ENCODE measurements around the gene ATP8B4. TPM values are rescaled to one million over a fixed set of nuclear protein-coding genes. Genes with fewer than 3 reads are reported as not detected.

ATP8B4 gene
- total RNA-seq, 1 experiment from 2014 or later = not detected

DNA sequence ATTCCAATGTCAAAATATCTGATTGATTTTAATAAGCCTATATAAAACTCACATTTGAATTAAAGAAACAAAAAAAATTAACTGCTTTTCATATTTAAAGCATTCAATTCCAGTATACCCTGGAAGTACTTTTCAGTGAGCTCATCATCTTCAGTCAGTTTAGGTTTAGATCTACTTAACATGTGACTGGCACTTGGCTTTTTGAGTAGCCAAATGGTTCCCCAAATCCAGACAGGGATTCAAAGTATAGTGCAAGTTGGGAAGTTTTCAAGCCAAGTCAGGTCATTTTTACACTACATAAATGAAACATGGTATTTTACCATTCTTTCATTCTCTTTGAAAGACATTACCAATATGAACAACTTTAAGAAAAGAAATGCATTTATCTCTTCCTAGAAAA is 57.5 kb downstream of the ATP8B4 start:
- no peak for DNase-seq (ENCODE audit: low read depth)

DNA sequence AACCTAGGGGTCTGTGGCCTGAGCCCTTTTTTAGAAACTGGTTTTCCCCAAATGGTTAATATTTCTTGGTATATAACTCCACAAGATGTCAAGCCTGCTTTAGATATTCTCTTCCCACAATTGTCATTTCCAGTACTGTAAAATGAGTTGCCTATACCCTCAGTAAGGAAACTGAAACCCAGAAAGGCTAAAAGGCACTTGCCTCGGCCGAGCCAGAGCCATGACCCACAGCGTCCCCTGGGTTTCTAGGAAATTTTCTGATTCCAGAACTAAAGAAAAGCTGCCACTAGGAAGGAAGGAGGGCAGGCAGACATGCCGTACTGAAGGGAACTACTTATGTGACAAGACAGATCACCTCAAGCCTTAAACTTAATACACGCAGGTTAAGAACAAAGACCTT is 59.1 kb downstream of the ATP8B4 start:
- DNase-seq (ENCODE audit: low read depth) = no peak

DNA sequence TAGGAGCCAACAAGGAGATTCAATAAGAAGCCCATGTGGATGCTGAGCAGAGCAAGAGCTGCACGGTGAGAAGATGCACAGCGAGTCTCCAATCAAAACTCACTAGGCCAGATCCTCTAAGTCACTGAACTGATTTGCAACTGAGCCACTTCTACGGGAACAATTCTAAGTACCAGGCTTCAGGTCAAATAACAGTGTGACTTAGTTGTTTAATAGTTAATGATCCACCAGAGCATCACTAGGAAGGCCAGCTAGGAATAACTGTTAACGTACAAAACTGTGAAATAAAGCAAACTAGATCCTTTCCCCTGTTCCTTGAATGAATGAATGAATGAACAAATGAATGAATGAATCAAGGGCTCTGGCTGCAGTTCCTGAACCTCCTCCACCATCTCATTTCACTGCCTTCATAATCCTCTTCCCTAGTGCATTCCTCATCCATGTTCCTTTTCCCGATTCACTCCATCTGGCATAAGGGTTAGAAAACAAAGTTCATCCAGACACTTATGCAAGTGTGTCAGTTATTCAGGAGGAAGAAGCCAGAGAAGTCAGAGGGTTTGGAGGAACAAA is 59.7 kb downstream of the ATP8B4 start:
- no peak for DNase-seq (ENCODE audit: low read depth)

DNA sequence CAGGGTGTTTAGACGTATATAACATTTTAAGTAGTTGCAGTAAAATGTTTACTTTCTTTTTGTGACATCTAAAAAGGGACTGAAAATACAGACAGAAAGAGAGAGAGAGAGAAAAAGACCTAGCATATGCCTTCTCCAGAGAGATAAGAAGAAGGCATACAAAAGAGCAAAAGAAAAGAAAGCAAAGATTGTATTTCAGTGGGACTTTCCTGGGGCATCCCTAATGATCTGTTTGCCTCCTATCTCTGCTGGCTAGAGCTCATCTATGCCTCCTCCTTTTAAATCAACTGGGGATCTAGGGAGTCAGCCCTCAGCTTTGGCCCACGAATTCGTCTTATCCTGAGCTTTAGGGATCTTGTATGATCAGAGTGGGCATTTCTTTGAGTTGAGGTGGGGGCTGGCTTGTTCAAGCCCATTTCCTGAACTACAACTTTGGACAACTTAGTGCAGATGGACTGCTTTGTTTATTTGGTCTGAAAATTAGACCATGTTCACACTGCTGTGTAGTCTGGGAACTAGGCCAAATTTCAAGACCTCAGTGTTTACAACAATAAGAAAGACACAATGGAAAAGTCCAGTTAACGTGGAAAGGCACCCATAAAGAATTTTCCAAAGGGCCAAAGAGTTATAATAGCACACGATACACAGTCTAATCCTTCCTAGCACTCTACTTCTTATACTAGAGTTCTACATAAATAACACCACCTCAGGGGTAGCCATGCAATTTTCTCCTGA is 61.0 kb downstream of the ATP8B4 start:
- no peak for DNase-seq (ENCODE audit: low read depth)

DNA sequence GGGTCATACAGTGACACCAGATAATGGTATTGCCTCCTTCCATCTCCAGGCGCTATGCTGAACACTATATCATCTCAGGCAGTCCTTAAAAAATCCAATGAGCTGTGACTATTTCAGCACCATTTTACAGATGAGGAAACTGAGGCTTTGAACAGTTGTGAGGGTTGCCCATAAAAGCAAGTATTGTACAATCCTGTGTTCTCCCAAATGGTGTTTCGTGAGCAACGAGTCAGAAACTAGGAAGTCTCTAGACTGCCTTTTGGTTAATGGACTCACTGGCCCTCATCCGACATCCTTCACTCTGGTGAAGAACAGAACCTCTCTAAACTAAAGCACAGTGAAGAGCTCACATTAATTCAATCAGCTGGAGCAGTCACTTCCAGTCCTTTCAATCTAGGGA is 61.8 kb downstream of the ATP8B4 start:
- DNase-seq (ENCODE audit: low read depth) = no peak

DNA sequence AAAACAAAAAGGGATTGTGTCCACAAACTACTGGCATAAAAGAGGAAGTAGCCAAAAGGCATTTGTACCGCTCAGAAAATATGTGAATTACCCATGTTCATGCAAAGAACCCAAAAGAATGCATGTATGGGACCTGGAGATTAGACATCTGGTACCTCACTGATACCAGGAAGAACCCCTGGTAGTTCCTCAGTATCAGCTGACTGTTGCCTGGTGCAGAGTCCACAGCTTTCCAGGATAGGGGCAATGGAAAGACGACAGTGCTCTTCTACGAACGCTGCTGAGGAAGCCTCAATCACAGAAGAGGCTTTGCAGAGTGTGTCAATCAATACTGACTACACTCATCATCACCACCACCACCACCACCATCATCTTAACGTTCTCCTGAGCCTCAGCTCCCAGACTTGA is 63.3 kb downstream of the ATP8B4 start:
- no peak for DNase-seq (ENCODE audit: low read depth)

DNA sequence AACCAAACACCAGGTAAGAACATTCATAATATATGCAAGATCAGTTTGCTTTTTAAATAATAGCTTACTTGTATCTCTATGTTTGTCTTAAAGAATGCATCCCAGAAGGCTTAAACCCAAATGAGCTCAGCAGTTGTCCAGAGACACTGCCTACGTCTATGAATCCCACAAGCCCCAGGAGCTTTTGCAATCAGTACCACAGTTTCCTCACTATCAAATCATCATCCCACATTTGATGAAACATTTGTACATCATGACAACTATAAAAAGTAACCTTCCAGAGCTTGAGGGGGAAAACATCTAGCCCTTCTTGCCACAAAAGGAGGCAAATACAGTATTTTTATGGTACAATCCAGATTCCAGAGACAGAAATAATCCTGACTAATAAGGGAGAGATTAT is 63.7 kb downstream of the ATP8B4 start:
- no peak for DNase-seq (ENCODE audit: low read depth)

DNA sequence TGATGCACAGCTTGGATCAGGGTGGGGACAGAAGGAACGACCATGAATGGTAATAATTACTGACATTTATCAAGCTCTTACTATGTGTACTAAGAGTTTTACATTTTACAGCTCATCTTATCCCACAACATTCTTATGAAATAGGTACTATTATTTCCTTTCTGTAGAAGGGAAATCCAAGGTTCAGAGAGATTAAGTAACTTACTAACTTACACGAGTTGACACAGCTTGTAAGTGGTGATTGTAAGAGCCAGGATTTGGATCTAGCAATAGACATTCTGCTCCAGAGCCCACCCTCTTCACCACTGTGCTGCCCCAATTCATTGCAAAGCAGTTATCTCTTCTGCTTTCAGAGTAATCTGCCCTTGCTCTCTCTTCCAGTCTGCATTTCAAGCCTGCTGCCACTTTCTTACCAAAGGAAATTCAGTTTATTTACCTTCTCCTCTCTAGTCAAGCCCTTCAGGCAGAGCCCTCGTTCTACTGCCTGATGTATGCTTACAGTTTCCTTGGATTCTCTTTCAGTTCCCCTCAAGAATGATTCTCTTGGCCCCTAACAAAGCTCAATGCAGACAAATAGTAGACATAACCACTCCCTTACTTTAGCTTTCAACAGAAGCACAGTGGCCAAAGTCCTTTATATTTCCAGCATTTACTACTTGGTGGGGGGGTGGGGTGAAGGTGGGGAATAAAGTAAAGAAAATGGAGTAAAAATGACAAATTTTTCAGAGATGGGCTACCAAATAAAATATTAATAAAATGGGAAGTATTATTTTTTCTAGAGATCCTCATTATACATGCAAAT is 65.8 kb downstream of the ATP8B4 start:
- DNase-seq (ENCODE audit: low read depth) = no peak

DNA sequence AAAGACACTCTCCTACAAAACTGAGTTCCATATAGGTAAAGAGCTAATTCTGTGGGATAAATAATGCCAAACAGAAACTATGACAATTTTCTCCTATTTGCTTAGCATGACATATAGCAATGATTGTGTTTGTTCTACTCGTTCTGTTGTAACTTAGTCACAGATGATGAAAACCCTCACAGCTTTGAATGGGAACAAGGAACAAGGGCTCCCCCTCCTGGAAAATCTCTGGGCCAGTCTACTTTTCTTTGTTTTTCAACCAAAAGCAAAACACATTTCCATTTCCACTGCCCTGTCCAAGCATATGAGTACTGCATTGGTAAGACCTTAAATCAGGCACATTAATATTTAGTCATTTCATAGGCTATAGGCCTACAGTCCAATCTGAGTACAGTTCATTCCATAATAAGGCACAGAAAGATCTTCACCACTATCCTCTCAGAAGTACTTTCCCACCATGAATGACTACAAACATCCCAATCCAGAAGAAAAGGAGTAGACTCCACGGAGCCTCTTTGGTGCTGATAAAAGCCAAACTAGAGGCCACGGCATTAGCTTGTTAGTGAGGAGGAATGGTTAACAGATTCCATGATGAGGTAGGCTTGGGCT is 67.1 kb downstream of the ATP8B4 start:
- peak; percentile 17 for DNase-seq (ENCODE audit: low read depth)

DNA sequence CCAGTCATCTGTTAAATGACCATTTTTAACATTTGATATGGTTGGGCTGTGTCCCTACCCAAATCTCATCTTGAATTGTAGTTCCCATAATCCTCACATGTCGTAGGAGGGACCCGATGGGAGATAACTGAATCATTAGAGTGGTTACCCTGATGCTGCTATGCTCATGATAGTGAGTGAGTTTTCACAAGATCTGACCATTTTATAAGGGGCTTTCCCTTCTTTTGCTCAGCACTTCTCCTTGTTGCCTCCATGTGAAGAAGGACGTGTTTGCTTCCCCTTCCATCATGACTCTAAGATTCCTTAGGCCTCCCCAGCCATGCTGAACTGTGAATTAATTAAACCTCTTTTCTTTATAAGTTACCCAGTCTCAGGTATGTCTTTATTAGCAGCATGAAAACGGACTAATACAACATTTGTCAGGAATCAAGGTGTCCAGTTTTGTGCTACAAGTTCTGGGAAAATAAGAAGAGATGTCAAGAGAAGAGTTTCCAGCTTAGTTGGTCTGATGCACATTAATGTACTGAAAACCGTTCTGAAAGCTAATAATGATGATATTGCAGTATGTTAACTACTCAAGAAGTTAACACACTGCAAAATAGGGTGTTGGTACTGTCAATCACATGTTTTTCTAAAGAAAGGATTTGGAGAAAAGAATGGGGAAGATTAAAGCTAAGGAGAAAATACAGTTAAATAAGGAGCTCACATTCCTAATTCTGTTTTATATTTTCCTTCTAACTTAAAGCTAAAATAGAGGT is 67.9 kb downstream of the ATP8B4 start:
- DNase-seq (ENCODE audit: low read depth) = no peak

DNA sequence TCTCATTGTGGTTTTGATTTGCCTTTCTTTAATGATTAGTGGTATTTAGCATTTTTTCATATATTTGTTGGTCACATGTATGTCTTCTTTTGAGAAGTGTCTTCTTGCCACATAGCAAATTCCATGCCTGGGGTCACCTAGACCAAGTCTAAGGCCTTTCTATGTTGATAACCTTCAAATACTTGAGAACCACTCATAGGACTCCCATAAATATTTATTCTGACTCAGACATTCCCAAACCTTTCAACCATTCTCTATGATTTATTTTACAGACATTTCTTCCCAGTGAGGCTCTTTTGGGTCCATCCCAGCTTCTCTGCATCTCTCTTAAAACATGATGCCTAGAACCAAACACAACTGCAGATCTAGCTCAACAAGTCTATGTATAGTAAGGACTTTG is 69.2 kb downstream of the ATP8B4 start:
- no peak for DNase-seq (ENCODE audit: low read depth)

DNA sequence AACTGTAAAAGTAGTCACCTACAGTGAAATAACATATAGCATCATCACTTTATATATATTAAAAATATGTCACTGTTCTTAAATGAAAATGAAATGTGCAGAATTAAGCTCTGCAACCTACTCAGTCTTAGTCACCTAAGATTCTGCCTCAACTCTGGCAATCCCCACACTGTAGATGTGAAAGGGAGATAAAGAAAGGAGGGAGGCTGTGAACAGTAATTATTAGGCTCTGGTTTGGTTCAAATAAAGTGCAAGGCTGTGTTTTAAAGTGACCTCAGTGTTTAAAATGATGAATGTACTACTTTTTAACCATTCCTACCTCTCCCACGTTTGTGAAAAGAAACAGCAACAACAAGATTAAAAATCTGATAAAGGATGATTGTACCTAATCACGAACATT is 72.2 kb downstream of the ATP8B4 start:
- no peak for DNase-seq (ENCODE audit: low read depth)

DNA sequence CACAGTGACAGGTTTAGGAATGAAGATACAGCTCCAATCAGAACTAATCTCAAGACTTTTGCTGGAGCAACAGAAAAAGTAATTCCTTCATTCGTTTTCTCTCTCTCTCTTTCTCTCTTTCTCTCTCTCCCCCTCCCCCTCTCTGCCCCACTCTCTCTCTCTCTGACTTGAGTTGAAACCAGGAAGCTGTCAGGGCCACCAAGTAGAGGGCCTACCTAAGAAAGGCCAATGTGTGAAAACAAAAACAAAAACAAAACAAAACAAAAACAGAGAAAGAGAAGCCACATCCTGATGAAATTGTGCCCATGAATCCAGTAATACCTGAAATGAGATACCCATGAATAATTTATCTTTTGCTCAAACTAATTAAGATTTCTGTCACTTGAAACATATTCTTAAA is 72.9 kb downstream of the ATP8B4 start:
- no peak for DNase-seq (ENCODE audit: low read depth)

DNA sequence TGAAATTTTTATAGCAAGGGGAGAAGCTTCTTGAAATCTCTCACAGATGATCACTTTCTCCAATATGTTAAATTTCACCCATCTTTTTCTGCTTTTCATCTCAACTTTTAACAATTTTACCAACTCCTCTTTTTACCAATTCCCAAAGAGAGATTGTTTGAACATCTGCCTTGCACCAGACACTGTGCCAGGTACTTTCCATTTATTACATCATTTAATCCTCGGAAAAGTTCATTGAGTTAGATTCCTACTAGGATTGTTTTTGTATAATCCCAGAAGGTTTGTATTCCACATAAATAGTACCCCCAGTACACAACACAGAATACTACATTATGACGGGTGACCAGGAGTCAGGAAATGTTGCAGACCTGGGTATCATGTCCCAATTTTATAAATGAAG is 74.1 kb downstream of the ATP8B4 start:
- no peak for DNase-seq (ENCODE audit: low read depth)

DNA sequence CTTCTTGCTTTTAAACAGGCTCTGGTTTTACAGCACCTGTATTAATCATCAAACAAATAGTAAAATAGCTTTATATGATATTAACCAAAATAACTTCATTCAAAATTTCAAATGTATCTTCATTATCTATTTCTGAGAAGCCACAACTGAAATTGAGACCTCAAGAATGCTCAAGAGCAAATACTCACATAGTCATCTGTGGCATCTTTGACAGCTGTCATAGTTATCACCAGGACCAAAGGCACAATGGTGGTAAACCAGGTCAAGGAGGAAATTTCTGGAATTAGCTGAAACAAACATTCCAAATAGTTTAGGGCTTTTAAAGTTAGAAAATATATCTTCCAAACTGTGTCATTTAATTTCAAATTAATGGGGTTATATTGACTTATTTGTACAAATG is 74.6 kb downstream of the ATP8B4 start:
- no peak for DNase-seq (ENCODE audit: low read depth)

DNA sequence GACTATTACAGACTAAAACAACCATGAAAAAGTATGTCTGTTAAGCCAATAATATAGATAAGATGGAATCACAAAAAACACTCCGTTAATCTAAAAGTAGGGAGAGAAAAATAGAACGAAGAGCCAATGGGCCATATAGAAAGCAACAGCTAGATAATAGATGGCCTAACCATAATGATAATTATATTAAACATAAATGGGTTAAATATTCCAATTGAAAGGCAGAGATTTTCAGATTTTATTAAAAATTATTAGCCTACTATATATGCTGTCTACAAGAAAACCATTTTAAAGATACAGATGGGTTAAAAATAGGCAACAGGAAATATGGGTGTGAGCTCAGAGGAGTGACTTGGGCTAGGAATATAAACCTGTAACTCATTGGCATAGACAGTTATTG is 76.3 kb downstream of the ATP8B4 start:
- no peak for DNase-seq (ENCODE audit: low read depth)

DNA sequence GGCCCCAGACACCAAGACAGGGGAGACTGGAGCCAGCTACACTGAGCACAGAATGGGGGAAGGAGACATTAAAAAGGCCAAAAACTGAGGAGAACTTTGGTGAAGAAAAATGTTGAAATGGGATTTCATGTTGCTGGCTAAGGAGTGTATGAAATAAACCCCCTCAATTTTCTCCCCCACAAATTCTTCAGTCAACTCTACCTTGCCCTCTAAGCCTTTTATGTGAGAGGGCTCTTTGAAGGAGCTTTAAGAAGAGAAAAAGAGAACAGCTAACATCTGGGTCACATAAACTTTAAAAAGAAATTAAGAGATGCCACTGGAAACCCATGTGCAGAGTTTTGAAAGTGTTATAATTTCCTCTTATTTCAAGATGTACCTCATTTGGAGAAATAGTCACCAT is 88.6 kb downstream of the ATP8B4 start:
- DNase-seq (ENCODE audit: low read depth) = no peak

DNA sequence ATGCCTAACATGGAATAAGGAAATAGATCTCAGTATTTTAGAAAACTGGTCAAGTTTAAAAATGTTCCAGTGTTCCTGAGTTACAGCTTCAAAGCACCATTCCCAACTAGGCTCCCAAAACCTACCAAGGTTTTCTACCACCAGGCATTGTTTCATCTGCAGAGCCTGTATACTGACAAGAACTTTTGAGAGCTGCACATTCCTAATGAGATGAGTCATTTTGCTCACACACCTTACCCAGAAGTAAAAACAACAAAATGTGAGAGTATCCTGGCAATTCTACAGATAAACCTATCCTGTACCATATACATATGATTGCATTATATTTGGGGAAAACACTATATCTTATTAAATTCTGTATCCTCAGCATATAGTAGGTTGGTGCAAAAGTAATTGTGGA is 90.7 kb downstream of the ATP8B4 start:
- no peak for DNase-seq (ENCODE audit: low read depth)

DNA sequence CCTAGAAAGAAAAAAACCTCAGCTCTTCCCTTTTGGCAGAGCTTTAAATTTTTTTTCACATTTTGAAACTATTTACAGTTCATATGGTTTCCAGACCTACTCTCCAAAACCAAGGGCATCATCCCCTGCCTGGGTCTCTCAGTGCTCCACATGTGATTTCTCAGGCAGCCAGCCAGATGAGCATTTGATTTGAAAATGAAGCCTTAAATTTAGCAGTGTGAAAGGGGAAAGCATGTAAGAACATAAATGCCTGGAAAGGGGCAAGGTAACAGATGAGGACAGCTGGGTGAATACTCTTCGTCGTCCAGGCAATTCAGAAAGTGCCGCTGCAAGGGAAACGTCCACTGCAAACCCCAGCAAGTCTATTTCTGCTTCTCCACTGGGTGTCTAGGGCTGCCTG is 94.8 kb downstream of the ATP8B4 start:
- DNase-seq (ENCODE audit: low read depth) = no peak

DNA sequence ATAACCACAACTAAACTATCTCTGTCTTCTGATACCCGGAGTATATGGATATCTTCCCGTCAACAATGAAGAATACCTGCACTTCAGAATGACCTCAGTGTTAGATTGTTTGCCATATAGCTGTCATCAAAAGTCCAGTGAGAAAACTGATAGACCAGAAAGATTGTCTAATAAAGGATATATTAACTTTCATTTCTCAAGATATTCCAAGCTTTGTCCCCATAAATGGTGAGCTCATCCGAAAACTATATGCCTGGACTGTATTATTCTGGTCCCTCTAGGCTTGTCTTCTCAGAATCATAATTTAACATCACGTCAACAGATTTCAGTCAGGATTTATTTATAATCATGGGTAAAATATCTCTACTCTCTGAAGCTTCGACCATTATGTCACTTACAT is 100.5 kb downstream of the ATP8B4 start:
- no peak for DNase-seq (ENCODE audit: low read depth)

DNA sequence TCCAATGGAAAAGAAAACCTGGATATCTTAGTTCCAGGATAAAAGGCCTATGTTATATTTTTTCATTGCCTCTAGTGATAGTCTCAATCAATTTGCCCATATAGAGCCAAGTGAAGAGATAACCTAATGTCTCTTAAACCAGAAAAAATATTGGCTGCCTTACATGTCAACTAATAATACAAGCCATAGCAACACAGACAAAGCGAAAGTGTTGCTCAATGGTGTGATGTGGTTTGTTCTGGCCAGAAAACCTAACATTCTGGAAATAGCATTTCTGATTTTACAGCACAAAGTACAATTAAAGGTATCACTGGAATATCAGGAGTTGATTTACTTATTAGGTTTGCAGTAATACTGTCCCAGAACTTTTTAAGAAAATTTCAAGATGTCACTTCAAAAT is 101.5 kb downstream of the ATP8B4 start:
- no peak for DNase-seq (ENCODE audit: low read depth)

DNA sequence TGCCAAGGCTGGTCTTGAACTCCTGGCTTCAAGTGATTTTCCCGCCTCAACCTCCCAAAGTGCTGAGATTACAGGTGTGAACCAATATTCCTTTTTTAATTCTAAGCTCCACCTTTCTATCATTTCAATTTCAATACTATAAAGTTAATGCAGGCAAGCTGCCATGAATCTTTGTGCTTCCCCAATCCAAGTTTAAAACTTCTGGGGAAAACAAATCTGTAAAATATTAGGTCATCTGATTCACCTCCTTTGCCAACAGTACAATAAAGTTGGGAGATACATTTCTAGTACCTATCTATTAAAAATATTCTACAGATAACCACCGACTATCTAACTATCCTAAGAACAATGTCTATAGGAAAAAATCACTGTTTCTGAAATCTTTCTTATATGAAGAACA is 102.1 kb downstream of the ATP8B4 start:
- no peak for DNase-seq (ENCODE audit: low read depth)

Measured in Daoy (cell line).